HG03103 (cell line): ENCODE data around the gene FBXO42.
A peak's percentile ranks its signal among the peaks of the same experiment; 100 is the strongest.

ENCODE experiments used
- ATAC-seq: cut with Tn5 transposase; IDR thresholded peaks from one replicate; pipeline ENCODE4 v1.9.1; 2021; ENCODE audit warnings: low read depth; ENCODE audit not compliant: unreplicated experiment

The FBXO42 gene

DNA sequence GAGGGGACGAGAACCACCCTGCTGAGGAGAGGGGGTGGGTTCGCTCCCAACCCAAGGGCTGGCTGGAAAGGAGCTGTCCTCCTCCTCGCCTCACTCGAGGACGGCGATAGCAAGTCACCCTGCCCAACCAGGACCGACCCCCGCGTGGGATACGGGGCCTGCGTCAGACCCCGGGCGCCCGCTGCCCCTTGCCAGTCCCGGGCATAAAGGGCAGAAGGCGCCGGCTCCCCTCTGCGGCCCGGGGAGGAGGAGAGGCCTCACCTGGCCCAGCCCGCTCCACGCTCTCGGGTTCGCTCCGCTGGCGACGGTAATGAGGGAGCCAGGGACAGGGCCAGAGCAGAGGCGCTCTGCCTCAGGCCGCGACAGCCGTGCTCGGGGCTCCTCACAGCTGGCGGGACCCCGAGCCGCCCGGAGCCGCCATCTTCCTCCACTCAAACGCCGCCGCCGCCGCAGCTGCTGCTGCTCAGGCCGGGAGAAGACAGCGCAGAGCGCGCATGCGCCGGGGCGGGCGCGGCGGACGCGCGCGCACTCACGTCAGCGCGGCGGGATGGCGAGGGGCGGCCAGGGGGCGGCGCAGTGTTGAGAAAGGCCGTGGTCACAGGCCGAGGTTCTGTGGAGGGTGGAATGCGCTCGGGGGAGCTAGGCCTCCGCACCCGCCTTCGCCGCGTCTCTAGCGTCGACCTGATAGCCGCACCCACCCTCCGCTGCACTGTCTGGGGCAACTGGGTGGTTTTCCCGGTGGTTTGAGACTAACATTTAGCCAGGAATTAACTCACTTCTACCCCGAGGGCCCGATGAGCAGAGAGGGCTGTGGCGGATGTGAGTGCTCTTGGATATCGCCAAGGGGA, at the start of gene FBXO42:
FBXO42 (minus strand) TSS at position 487 of the 848 bp plus-strand sequence. CDS start 37,062 bp downstream, outside the sequence.
- peak; percentile 86 for ATAC-seq

DNA sequence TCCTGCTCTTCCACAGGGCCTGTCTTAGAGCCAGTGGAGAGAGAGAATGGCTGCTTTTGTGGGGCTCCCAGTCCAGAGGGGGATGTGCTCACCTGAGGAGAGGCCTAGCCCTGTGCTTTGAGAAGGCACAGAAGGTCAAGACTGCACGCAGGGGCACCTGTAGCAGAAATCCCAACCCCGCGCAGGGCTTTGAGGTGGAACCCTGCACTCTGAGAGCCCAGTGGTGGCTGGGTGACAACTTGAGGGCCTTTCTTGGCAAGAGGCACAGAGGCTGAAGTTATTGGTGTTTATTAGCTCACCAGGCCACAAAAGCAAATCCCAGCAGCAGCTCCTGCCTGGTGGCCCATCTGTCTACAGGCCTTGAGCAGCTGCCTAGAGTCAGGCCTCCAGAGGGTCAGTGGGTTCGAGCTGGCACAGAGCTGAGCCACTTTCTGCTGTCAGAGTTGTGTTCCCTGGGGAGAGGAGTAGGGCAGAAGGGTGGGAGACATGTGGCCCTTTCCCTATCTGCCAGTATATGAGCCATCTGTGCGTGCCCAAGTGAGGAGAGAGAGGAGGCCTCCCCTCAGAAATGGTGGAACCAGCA, 46.2 kb upstream of the FBXO42 start:
- no peak for ATAC-seq

DNA sequence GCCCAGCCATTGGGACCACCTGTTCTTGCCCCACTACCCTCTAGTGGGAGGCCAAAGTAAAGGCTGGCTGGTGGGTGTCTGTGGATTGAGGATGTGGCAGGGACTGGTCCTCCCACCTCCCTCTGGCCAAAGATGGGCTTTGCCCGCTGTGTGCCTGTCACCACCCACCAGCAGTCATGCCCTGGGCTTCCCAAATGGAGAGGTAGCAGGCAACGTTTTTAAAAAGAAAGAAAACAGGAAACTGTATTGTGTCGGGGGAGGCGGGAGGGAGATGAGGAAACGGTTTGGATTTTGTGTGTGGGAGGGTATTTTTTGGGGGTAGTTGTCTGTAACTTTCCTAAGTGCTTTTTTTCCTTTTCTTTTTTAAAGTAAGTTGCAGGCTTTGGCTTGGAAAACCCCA, 44.8 kb upstream of the FBXO42 start:
- ATAC-seq: no peak

DNA sequence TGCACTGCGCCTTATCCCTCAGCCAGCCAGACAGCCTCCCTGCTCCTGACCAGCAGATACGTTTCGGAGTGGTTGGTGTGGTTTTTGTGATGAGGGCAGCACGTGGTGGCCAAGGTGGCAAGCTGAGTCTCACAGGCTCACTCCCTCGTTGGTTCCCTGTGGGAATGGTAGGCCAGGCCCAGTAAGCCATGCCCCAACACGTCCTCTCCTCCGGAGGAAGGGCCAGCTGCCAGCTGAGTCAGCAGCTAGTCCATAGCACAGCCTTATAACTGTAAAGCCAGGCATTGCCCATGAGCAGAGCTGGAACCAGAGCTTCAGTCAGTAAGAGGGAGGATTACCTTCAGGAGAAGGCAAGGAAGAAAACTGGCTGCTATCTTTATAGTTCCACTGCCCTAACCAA, 44.3 kb upstream of the FBXO42 start:
- ATAC-seq: no peak

DNA sequence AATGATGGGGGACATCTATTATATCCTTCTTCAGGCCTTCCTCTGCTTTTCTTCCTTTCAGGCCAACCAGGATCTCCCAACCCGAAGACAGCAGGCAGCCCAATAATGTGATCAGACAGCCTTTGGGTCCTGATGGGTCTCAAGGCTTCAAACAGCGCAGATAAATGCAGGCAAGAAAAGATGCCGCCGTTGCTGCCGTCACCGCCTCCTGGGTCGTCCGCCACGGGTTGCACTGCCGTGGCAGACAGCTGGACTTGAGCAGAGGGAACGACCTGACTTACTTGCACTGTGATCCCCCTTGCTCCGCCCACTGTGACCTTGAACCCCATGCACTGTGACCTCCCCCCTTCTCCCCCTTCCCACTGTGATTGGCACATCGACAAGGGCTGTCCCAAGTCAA, 42.7 kb upstream of the FBXO42 start:
- ATAC-seq: no peak

DNA sequence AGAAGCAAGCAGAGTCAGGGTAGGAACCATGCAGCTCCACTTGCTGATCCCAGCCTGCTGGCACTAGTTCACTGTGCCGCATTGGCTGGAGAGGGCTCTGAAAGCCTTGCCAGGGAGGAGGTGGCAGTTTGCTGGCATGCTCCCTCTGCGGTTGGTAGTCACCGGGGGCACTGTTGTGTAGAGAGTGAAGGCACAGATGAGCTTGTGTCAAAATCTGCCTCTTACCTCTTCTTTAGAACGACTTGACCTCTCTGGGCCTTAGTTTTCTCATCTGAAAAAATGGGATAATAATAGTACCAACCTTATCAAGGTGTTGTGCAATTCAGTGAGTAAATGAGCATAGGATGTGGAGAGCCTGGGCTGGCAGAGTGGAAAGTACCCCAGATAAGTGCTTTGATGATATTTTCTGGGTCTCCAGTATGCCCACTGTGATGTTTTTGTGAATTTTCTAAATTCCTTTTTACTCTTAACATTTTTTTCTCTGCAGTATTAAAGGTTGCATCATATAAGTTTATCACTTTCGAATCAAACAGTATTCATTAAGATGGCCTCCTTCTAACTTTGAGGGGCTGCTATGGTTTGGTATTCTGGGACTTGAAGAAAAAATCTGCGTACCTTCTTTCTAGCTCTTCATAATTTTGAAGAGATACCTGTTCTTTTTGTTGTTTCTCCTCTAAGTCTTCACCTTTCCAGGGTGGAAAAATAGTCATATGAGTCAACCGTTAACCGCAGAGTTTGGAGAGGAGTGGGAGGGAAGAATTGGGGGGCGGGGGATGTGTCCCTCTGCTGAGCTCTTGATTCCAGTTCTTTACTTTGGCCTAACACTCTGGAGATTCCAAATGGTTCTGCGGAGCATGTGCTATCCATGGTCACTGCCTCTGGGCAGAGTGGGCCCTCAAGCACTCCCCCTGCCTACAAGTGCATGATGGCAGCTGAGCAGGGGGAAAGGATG, 41.6 kb upstream of the FBXO42 start:
- ATAC-seq: no peak

DNA sequence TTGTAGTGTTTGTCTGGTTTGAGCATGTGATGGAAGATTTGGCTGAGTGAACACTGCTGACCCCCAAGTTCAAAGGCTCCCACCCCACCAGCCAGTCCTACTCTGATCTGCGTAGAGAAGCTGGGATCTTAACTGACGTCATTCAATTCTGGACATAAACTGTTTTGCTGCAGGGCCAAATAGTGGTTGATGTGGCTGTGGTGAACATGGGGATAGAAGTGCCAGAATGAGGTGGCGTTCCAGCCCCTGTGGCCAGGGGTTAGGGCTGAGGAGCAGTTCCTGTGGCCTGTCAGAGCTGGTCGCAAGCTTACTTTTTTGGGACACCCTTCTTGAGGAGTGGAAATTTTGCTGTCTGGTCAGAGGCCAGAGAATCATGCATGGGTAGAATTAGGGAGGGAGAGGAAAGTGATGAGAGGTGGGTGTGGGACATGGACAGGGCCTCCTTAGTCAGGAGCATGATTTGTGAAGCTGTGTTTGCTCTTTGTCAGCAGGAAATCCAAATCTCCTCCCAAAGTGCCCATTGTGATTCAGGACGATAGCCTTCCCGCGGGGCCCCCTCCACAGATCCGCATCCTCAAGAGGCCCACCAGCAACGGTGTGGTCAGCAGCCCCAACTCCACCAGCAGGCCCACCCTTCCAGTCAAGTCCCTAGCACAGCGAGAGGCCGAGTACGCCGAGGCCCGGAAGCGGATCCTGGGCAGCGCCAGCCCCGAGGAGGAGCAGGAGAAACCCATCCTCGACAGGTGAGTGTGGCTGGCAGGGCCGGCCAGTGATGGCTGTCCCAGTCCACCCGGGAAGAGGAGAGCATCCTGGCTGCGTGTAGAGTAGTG, 40.7 kb upstream of the FBXO42 start:
- ATAC-seq: no peak

DNA sequence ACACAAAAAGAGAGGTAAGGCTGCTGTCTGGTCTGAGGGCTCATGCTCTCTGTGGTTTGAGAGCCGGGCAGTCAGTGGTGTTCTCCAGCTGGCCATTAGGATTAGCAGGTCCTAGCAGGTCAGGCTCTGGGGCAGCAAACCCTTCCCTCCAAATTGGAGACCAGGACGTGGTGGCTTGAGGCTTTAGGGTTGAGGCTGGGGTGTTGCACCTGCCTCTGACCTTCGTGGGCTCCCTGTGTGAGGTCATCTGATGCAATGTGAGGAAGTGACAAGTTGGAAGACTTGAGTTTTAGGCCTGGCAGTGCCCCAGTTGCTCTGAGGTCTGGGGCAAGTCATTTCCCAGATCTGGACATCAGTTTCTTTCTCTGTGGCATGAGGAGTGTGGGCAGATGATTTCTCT, 39.1 kb upstream of the FBXO42 start:
- no peak for ATAC-seq

DNA sequence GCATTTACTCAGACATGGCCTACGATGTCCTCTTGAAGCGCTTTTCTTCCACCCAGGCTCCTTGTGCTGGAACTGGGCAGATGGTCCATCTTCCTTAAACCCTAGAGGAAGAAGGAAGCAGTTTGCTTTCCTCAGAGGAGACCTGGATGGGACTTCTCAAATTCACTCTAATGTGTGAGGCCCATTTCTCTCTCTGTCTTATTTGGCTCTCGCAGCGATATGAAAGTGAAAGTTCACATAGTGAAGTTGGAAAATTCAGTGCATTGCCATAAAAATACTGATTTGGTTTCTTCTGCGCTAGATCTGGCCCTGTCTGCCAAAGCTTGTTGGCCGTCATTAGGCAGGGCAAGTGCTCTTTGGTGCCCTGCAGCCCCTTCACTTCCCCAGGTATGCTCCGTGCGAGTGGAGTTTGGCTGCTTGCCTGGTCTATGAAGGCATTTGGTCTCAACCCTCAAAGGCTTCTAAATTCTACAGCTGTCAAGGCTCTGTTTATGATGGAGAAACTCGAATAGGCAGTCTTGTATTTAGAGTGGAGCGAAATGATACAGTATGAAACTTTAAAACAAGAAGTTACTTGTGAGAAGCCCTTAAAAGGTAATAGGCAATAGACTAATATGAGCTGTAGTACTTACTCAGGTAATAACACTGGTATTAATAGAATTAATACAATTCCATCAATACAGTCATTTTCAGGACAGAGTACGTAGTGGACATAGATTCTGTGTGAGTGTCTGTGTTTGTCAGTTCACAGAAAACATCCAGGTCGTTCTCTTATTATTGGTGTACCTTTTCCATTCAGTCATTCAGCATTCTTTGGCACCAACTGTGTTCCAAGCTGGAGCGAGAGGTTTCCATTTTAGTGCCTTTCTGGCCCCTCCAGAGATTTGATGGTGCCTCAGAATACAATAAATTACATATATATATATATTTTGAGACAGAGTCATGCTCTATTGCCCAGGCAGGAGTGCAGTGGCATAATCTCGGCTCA, 35.2 kb upstream of the FBXO42 start:
- peak; percentile 45 for ATAC-seq

DNA sequence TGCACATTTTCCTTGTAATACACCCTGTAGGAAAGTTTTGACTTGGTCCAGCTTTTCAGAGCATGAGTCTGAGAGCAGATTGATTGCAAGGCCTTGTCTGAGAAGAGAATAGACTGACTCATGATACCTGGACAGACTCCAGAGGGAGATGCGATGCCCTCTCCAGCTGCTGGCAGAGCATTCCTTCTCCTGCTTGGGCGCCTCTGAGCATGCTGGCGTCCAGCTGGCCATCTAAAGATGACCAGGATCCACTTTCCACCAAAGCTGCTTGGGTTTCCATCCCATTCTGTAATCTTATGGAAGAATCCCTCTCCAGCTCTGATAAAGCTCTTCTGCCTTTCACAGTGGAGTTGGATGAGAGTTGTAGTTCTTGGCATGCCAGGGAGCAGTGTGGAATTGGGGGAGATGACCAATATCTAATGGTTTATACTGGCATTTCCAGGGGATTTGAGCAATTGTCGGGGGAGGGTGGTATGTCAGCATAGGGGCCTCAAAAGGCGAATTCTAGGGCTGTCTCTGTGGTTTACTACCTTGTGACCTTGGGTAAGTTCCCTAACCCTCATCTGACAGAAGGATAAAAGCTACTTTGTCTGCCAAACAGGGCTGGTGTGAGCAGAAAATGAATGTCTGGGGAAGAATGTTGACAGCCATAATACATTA, 34.3 kb upstream of the FBXO42 start:
- ATAC-seq: no peak

DNA sequence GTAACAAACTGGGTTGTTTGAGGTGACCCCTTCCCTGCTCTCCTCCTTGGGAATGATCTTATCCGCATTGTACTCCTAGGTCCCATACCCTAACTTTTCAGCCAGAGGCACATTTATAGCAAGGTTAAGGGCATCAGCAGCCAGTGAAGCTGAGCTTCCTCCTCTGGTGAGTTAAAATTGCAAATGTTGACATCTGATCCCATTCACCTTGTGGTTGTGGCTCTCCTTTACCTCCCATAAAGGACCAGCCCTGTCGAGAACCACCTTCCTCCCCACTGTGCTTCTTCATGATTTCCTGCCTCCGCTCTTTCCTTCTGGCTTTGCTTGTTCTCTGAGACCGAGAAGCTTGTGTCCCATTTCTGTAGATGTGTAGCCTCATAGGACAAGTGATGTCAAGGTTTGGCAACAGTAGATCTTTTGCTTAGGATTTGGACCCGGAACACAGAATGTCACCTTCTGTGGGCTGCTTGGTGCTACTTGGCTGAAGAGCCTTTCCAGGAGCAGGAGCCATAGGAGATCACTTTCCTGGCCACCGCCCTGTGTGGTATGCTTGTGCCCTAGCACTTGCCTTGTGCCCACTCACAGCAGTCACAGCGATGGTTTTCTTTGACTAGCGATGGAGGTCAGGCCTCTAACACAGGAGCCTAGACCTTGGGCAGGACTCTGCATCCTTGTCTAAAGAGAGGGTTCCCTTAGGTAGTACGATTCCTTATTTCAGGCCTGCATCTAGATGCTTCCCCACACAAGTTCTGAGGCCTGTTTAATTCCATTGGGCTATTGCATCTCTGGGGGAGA, 33.6 kb upstream of the FBXO42 start:
- ATAC-seq: no peak

DNA sequence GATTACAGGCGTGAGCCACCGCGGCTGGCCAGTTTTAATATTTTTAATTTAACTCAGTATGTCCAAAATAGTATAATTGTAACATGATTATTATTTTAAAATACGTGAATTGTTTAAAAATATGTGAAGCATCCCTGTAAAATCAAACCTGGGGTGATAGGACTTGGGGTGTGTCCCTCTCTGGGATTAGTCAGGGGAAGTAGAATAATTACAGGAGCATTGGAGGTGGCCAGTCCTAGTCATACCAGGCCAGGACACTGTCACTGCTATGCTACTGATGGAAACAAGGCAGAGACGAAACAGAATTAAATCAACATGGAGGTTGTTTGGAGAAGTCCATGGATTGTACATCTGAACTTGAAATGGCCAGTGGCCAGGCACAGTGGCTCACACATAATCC, 31.6 kb upstream of the FBXO42 start:
- ATAC-seq: no peak

DNA sequence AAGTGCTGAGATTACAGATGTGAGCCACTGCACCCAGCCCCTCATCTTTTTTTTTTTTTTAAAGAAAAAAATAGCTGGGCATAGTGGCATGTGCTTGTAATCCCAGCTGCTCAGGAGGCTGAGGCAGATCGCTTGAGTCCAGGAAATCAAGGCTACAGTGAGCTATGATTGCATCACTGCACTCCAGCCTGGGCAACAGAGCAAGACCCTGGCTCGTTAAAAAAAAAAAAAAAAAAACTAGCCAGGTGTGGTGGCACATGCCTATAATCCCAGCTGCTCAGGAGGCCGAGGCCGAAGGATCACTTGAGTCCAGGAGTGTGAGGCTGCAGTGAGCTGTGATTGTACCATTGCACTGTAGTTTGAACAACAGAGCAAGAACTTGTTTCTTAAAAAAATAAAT, 28.6 kb upstream of the FBXO42 start:
- no peak for ATAC-seq

DNA sequence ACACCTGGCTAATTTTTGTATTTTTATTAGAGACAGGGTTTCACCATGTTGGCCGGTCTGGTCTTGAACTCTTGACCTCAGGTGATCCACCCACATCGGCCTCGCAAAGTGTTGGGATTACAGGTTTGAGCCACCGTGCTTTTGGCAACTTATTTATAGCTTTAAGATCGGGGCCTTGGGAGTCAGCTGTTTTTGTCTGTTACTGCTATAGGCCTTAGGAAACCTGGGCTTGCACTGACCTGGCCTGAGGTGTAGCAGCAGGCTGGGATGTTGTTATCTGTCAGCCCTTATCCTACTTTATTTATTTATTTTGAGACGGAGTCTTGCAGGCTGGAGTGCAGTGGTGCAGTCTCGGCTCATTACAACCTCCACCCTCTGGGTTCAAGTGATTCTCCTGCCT, 26.2 kb upstream of the FBXO42 start:
- no peak for ATAC-seq

DNA sequence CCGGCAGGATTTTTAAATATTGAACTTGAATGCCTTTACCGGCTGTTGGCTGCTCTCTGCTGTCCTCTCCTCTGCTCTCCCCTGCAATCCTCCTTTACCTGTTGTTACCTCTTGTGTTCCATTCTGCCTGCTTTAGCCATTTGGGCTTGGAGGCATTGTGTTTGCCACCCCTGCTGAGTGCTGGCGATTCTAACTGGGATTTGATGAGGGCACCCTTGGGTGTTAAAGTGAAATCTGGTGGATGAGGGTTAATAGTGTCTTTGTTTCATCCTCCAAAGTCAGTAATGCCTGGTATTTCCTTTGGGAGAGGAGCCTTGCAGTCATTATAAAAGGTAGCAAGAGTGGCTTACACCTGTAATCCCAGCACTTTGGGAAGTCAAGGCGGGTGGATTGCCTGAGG, 24.7 kb upstream of the FBXO42 start:
- ATAC-seq: no peak

DNA sequence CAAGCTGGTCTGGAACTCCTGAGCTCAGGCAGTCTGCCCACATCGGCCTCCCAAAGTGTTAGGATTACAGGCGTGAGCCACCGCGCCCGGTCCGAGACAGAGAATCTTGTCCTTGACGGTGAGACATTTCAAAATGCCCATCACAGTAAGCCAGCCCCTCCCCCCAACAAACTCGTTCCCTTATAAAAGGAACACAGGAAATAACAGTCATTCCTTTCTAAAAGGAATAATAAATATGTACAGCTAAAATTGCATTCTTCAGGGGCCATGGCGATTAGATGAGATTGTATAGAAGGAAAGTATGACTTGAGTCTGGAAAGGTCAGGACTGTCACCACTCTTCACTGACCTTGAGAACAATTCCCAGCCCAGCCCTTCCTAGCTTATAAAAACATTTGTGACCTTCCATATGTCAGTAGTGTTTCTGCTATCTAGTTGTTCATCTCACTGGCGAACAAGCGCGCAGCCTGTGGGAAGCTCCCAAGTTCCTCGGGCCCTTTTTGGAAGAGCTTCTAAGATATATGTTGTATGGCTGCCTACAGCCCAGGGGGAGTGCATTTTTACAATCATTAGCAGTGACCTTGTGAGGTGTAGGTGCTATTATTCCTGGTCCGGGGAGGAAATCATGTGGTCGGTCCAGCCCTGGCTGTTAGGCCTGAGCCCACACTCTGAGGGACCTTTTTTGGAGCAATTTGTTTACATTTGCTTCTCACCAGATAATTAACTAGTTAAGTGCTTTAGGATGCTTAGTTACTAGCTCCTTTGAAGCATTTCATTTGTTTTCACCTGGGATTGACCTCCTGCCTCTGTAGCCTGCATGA, 23.5 kb upstream of the FBXO42 start:
- ATAC-seq: no peak

DNA sequence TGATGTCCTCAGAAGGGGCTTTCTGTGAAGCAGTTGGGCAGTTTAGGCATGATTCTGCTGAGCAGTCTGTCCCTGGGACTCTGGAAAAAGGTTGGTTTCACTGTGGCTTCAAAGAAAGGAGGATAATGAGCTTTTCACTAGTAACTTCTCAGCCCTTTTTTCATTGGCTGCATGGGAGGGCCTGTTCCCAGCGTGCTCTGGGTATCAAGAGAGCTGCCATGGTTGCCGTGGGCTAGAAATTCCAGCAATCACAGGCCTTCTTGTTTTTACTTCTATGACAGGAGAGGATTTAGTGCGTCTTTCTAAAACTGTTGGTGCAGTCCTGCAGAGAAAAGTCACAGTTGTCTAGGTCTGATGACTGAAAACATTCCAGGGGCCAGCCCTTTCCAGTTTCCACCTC, 22.0 kb upstream of the FBXO42 start:
- no peak for ATAC-seq
